Esophagus muscularis mucosa (tissue), 4 donors: ENCODE measurements around the gene HHATL. TPM values are rescaled to one million over a fixed set of nuclear protein-coding genes. Genes with fewer than 3 reads are reported as not detected.

Experiments
- DNase-seq: peaks from one replicate; pipeline ENCODE4 v3.0.0-alpha.2; 2017; ENCODE audit errors: extremely low spot score
- H3K27ac ChIP-seq, 4 donors: fragments of 200-600 bp; sonication (generic); replicated peaks in 1 of 4; 1 replicate in 3 of 4; 2 replicates in 1 of 4; pipeline ENCODE4 v1.5.1; 2016 to 2019; ENCODE audit warnings: mild to moderate bottlenecking in 1 of 4
- H3K27me3 ChIP-seq, 4 donors: fragments of 200-600 bp; sonication (generic); one replicate each; pipeline versions ENCODE4 v1.5.1 to v1.6.0; 2016 to 2019
- H3K36me3 ChIP-seq, 4 donors: fragments of 200-600 bp; sonication (generic); one replicate each; pipeline ENCODE4 v1.5.1; 2016 to 2019
- H3K4me1 ChIP-seq, 4 donors: fragments of 200-600 bp; sonication (generic); one replicate each; pipeline ENCODE4 v1.5.1; 2016 to 2019
- H3K4me3 ChIP-seq, 4 donors: fragments of 200-600 bp; sonication (generic); 1 replicate in 2 of 4; 2 replicates in 2 of 4; pipeline ENCODE4 v1.5.1; 2016 to 2019; ENCODE audit warnings: mild to moderate bottlenecking in 4 of 4, moderate library complexity in 1 of 4
- H3K9me3 ChIP-seq, 4 donors: fragments of 200-600 bp; sonication (generic); 1 replicate in 3 of 4; 2 replicates in 1 of 4; pipeline ENCODE4 v1.5.1; 2016 to 2019
- CTCF ChIP-seq, 3 experiments: fragments of 200-600 bp in 2 of 3; fragments of 450-650 bp in 1 of 3; sonication (generic) in 2 of 3; IDR thresholded peaks; one replicate each; pipeline ENCODE4 v1.5.1; 2017 to 2019; ENCODE audit warnings: antibody characterized with exemption in 3 of 3, mild to moderate bottlenecking in 2 of 3, moderate library complexity in 1 of 3
- EP300 ChIP-seq: sonication (generic); formaldehyde crosslinking; IDR thresholded peaks from one replicate; pipeline ENCODE4 v1.6.1; 2017; ENCODE audit warnings: antibody characterized with exemption
- POLR2A ChIP-seq: fragments of 450-650 bp; IDR thresholded peaks from one replicate; pipeline ENCODE4 v1.6.1; 2017; ENCODE audit warnings: antibody characterized with exemption, moderate library complexity, mild to moderate bottlenecking, low read depth
- POLR2AphosphoS5 ChIP-seq, 2 donors: sonication (generic); formaldehyde crosslinking; IDR thresholded peaks; one replicate each; pipeline ENCODE4 v1.6.1; 2017; ENCODE audit warnings: antibody characterized with exemption in 2 of 2
- WGBS: methylation state at CpG from one replicate; pipeline ENCODE4 v1.1.5; 2018; 5-methylcytosine and 5-hydroxymethylcytosine counted together
- intact Hi-C: fragments of 100-400 bp; cut with DNase I; formaldehyde crosslinking; loops from one replicate; pipeline ENCODE4 v1.15.1; 2023
- total RNA-seq, 4 donors: library from RNA; depleted of rRNA; stranded (reverse); fragments of >200 nt; gene quantifications; one replicate each; pipeline versions ENCODE4 v1.1.0 to v1.2.1, GENCODE V29; 2016

The HHATL gene
- total RNA-seq, 4 donors from 2014 or later: 1.5 TPM; not detected in 3

- intact Hi-C loops: no loop called here
- TF ChIP-seq EP300 (no peak), POLR2A (no peak), POLR2AphosphoS5 (IDR thresholded peaks at IDR 0.05) (no peak), CTCF (IDR thresholded peaks at IDR 0.05) (no peak)
- WGBS: 87% methylated on average over 7 of the region's 7 CpGs
- no peaks in the 10 kb centered on the region for H3K36me3 ChIP-seq
- H3K4me3 ChIP-seq: no peak overlapping the region
- no peaks in the 10 kb centered on the region for H3K9me3 ChIP-seq
- peaks cover 0 to 10% (median 0%) of the 10 kb centered on the region in 4 donors for H3K27me3 ChIP-seq
- H3K4me1 ChIP-seq: peaks cover 0 to 4% (median 0%) of the 10 kb centered on the region in 4 donors
- H3K27ac ChIP-seq: no peak overlapping the region
- no peak for DNase-seq
Observed at GRCh38 chr3:42698216-42698910, 4.2 kb downstream of the HHATL start.

GRCh38 chr3:42697289-42698051, 5.1 kb downstream of the HHATL start:
- Histone ChIP-seq H3K27ac (no peak overlapping the region), H3K9me3 (no peaks in the 10 kb centered on the region), H3K4me1 (no peaks in the 10 kb centered on the region), H3K4me3 (no peak overlapping the region), H3K36me3 (no peaks in the 10 kb centered on the region), H3K27me3 (peaks cover 0 to 7% (median 0%) of the 10 kb centered on the region in 4 donors)
- TF ChIP-seq CTCF (IDR thresholded peaks at IDR 0.05) (no peak), EP300 (no peak), POLR2A (no peak), POLR2AphosphoS5 (IDR thresholded peaks at IDR 0.05) (no peak)
- intact Hi-C loops: no loop called here
- DNase-seq: no peak
- 87% methylated on average over 12 of the region's 18 CpGs for WGBS

- H3K4me3 ChIP-seq: no peak overlapping the region
- DNase-seq: no peak
- WGBS: 75% methylated on average over 16 of the region's 19 CpGs
- H3K27ac ChIP-seq: no peak overlapping the region
- intact Hi-C loops: no loop called here
- TF ChIP-seq POLR2AphosphoS5 (IDR thresholded peaks at IDR 0.05) (no peak), EP300 (no peak), POLR2A (no peak), CTCF (IDR thresholded peaks at IDR 0.05) (no peak)
- H3K4me1 ChIP-seq: no peaks in the 10 kb centered on the region
- no peaks in the 10 kb centered on the region for H3K9me3 ChIP-seq
- H3K27me3 ChIP-seq: no peaks in the 10 kb centered on the region
- no peaks in the 10 kb centered on the region for H3K36me3 ChIP-seq
Observed at GRCh38 chr3:42696356-42697288, 6.0 kb downstream of the HHATL start.

GRCh38 chr3:42694366-42694765, 8.2 kb downstream of the HHATL start:
- H3K4me3 ChIP-seq: no peak overlapping the region
- no peak for DNase-seq
- TF ChIP-seq POLR2AphosphoS5 (IDR thresholded peaks at IDR 0.05): no peak
- TF ChIP-seq CTCF (IDR thresholded peaks at IDR 0.05): no peak
- no peak for TF ChIP-seq POLR2A
- TF ChIP-seq EP300: no peak
- H3K27ac ChIP-seq: no peak overlapping the region
- no peaks in the 10 kb centered on the region for H3K27me3 ChIP-seq
- H3K9me3 ChIP-seq: no peaks in the 10 kb centered on the region
- intact Hi-C loops: no loop called here
- H3K36me3 ChIP-seq: no peaks in the 10 kb centered on the region
- no peaks in the 10 kb centered on the region for H3K4me1 ChIP-seq
